ENCODE measurements around the gene AXL.
A peak's percentile ranks its signal among the peaks of the same experiment; 100 is the strongest.
"Not testable (repeated sequence)": the region's sequence is repeated elsewhere in the genome, so short reads cannot be mapped to it uniquely, and the experiment has no call there.

Gene AXL

DNA sequence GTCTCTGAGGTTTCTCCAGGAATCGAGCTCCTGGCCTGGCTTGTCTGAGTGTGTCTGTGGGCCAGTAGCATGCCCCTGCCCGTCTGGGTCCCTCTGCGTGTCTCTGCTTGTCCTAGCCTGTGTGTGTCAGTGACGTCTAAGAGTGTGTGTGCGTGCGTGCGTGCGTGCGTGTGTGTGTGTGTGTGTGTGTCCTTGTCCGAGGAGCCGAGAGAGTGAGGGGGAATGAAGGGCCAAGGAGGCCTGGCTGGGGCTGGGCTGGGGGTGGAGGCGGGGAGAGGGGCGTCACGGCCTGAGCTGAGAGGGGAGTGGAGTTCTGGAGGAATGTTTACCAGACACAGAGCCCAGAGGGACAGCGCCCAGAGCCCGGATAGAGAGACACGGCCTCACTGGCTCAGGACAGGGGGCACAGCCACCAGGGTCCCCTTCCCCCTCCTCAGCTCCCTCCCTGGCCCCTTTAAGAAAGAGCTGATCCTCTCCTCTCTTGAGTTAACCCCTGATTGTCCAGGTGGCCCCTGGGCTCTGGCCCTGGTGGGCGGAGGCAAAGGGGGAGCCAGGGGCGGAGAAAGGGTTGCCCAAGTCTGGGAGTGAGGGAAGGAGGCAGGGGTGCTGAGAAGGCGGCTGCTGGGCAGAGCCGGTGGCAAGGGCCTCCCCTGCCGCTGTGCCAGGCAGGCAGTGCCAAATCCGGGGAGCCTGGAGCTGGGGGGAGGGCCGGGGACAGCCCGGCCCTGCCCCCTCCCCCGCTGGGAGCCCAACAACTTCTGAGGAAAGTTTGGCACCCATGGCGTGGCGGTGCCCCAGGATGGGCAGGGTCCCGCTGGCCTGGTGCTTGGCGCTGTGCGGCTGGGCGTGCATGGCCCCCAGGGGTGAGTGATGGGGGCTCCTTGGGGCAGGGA lies at the start of gene AXL:
Gene AXL (plus strand): TSS at position 609 of the 893 bp plus-strand sequence. CDS start 170 bp downstream, at position 779.
- FAIRE-seq = peak; percentile 9

DNA sequence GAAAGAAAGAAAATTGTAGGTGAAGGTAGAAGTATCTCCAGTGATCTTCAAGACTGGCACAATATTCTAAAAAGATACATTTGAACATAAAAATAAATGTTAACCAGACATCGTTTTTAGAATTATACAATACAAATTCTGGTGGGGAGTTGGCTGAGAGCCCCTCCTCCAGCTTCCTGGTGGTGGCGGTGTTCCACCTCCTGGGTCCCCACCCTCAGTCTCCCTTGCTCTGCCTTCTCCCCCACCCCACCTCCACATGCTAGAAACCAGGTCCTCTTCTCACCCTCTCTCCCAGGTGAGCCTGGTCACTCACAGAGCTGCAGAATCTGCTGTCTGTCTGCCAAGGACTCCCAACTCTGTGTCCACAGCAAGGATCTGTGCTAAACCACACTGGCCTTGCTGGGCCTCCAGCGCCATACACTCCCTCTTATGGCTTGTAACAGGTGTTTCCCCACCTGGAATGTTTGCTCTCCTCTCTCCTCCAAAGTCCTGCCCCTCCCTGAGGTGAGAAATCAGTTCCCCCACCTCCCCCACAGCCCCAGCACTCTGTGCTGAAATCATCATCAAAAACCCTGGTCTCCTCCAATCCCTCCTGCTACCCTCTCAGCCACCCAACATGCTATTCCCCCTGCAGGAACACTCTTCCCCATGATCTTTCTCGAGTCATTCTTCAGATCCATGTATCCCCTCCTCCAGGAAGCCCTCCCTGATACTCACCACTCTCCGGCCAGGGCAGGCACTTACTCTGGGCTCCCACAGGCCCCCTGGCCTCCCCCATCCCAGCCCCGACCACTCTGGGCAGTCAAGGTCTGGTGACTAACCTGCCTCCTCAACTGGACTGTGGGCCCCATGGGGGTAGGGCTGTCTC lies 46.5 kb upstream of the AXL start:
- no peak for FAIRE-seq

DNA sequence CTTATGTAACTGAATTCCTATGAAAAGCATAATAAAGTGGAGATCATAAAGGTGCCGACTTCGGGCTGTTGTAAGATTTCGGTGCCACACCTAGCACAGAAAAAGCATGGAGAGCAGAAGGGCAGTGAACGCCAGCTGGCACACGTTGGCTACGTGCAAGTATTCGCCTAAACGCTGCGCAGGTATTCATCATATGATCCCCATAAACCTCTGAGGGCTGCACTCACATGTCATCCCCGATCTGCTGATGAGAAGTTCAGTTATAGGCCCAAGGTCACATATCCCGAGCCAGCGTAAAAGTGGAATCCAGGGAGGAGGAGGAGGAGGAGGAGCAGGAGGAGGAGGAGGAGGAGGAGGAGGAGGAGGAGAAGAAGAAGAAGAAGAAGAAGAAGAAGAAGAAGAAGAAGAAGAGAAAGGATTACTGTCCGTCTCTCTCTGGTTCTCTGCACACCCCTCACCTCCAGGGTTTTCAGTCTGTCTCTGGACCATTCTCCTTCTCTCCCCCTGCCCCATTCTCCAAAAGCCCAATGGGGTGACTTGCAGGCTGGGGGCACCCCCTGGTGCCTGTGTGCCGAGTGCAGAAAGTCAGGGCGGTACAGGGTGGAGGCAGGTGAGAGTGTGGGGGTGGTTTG lies 44.6 kb upstream of the AXL start:
- no peak for FAIRE-seq

DNA sequence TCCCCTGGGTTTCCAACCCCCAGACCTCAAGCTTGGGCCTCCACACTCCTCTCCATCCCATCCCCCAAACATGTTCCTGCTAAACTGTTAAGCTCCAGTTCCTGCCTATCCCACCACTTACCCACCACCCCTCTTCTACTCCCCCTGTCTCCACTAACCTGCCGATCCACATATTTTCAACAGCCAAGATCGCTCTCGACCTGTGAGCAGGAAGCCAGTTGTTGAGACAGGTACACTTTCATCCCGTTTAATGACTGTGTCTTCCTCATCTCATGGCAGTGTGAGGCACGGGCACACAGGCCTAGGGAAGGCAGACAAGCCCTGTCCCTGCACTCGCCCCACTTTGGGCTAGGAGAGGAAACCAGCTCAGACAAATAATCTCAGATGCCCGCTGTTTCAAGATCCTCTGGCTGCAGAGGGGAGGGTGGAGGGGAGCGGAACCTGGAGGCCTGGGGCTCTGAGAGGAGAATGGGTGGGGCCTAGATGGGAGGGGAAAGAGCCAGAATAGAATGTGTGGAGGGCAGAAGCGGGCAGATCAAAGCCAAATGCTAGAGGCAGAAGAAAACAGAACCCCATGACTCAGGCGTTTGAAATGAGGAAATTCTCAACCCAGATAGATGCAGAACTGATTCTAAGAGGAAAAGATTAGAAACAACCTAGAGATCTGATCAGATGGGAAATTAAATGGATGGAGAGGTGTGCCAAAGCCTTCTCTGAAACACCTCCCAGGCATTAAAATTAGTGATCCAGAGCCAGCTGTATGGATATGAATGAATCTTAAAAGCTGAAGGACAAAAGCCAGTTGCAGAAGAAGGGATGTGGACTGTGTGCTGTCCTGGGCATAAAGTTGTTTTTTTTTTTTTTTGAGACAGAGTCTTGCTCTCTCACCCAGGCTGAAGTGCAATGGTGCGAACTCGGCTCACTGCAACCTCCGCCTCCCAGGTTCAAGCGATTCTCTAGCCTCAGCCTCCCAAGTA lies 42.9 kb upstream of the AXL start:
- FAIRE-seq = no peak

DNA sequence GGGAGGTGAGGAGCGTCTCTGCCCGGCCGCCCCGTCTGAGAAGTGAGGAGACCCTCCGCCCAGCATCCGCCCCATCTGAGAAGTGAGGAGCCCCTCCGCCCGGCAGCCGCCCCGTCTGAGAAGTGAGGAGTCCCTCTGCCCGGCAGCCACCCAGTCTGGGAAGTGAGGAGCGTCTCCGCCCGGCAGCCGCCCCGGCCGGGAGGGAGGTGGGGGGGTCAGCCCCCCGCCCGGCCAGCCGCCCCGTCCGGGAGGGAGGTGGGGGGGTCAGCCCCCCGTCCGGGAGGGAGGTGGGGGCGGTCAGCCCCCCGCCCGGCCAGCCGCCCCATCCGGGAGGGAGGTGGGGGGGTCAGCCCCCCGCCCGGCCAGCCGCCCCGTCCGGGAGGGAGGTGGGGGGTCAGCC lies 38.9 kb upstream of the AXL start:
- FAIRE-seq = not testable (repeated sequence)

DNA sequence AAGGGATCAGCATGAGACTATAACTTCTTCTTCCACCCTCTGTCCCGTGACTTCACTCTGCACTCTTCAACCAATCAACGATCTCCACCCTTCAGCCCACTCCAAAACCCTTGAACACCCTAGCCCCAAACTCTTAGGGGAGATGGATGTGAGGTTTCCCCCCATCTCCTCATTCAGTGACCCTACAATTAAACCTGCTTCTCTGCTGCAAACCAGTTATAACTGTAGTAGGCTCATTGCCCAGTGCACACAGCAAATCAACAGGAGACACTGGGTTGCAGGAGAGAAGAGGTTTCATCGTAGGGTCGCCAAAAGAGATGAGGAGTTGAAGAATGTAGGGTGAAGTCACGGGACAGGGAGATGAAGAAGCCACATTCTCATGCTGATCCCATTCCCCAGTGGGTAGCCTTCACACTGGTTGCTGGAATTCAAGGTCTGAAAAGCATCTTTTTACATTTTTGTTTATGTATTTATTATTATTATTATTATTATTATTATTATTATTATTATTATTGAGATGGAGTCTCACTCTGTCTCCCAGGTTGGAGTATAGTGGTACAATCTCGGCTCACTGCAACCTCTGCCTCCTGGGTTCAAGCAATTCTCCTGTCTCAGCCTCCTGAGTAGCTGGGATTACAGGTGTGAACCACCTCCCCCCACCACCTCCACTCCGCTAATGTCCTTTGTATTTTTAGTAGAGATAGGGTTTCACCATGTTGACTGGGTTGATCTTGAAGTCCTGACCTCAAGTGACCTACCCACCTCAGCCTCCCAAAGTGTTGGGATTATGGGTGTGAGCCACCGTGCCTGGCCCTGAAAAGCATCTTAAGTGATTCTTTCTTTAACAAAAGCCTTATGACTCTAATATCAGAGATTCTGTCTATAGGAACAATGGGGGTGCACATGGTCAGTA lies 31.8 kb upstream of the AXL start:
- FAIRE-seq = no peak

DNA sequence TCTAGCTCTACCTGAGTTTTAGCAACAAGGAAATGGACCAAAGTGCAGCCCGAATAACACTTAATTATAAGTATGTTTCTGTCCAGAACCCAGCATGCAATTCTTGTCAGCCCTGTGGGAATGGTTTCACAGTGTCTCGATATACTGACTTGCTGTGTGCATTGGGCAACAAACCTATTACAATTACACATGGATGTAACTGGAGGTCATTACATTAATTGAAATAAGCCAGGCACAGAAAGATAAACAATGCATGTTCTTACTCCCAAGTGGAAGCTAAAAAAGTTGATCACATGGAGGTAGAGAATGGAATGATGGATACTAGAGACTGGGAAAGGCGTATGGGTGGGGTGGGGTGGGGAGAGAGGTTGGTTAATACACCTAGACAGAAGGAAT lies 31.1 kb upstream of the AXL start:
- no peak for FAIRE-seq

DNA sequence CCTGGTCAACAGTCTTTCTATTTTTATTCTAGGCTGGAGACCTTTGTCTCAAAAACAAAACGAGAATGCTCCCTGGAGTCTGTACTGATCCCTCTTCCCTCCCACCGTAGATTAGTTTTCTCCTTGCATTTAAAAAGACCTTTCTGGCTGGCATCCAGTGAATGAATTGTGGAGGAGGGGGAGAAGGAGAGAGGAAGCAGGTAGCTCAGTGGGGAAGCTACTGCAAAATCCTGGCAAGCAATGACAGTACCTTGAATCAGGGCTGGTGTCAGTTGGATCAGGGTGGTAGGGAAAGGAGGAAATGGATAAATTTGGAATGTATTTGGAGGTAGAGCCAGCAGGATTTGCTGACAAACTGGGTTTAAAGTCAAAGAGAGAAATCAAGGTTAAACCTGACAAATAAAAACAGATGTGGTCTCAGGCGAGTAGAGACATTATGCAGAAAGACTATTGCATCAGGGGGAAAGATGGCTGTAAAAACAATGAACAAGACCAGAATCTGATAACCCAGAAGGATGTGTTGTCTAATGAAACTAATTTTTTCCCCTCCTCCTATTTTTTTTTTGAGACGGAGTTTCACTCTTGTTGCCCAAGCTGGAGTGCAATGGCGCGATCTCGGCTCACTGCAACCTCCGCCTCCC lies 29.5 kb upstream of the AXL start:
- no peak for FAIRE-seq

DNA sequence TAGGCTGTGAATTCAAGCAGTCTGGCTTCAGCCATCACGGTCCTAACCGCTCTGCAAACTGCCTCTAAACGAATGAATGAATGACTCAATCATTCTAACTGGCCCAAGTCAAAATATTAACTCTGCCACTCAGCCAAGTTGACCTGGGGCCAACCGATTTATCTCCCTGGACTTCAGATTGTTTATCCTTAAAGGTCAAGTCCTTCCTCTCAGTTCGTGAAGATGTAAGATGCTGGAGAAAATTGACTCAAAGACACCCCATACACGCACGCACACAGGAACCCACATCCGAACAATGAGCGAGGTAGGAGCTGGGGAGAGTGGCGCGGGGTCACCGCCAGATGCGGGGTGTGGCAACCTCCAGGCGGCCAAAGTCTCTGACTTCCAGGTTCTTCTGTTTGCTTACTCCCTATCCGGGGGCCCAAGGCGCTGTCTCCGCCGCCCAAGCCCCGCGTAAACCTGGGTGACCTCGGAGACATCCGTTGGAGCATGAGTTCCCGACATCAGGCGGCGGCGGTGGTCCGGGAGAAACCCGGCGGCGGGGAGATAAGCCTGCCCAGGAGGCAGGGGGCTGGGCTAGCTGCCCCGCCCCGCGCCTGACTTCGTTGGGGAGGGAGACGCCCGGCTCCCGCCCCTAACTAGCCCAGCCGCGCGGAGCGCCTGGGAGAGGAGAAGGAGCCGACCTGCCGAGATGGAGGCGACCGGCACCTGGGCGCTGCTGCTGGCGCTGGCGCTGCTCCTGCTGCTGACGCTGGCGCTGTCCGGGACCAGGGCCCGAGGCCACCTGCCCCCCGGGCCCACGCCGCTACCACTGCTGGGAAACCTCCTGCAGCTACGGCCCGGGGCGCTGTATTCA lies 26.2 kb upstream of the AXL start, which contains the start of gene CYP2S1:
Gene CYP2S1 (plus strand): TSS at position 646 of the 856 bp plus-strand sequence. CDS start 46 bp downstream, at position 692.
- no peak for FAIRE-seq

DNA sequence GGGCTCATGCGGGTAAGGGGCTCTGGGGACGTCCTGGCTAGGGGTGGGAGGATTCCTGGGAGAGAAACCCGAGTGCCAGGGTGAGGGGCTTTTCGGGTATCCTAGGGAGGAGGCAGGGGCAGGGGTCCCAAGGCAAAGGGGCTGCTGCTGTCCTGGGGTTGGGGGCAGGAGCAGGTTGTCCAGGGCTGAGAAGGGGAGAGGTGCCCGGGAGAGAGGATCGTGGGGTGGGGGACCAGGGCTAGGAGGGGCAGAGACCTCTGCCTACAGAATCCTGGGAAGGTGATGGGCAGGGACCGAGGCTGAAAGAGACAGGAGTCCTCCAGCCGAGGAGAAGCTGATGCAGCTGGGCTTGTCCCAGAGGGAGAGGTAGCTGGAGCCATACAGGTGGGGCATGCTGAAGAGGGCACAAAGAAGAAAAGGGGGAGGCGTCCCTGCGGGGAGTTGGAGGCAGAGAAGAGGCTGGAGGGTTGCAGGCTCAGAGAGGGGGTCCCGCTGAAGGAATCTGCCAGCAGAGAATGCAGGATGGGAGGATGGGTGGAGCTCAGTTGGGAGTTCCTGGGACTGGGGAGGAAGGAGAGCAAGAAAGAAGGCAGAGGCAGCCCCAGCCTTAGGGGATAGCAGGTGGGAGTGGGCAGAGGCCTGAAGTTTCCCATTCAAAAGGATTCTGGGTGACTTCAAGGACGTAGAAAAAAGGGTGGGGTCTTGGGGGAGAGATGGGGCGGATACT lies 25.4 kb upstream of the AXL start:
- FAIRE-seq = no peak

DNA sequence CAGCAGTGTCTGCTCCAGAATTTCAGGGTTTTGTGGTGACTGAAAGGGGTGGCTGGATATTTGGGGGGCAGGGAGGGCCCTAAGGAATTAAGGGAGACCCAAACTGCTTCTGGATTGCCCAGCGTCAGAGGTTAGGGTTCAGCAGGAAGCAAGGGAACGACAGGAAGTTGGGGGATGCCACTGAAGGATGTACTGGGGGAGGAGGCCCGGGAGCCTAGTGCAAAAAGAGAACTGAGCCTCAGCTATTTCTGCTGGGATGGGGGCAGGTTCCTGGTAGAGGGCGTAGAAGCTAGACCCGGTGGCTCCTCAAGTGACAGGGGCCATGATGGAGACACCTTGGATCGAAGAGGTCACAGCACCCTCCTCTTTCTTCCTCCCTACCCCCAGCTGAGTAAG lies 24.9 kb upstream of the AXL start:
- FAIRE-seq = no peak

DNA sequence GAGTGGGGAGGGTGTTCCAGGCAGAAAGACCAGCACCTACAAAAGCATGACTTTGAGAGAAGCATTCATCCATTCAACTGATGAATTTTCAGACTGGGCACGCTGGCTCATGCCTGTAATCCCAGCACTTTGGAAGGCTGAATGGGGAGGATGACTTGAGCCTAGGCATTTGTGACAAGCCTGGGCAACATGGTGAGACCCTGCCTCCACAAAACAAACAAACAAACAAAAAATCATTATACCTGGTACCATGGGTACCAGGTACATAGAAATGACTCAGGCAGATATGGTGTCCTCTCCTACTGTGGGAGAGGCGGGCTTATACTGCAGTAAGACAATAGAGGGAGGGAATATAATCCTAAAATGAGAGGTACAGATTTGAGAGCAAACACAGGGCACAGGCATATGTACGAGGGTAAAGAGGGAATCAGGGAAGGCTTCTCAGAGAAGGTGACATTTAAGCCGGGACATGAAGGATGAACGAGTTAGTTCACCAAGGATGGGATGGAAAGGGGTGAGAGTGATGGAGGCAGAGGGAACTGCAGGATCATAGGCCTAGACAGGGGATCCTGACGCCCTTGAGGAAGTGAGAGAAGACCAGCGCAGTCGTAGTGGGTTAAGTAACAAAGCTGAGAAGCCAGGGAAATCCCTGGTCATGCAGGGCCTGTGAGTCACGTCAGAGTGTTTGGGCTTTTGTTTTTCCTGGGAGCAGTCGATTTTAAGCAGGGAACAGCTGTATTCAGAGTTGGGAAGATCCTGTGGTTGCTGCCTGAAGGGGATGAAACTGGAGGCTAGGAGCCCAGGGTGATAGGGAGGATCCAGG lies 23.1 kb upstream of the AXL start:
- no peak for FAIRE-seq

DNA sequence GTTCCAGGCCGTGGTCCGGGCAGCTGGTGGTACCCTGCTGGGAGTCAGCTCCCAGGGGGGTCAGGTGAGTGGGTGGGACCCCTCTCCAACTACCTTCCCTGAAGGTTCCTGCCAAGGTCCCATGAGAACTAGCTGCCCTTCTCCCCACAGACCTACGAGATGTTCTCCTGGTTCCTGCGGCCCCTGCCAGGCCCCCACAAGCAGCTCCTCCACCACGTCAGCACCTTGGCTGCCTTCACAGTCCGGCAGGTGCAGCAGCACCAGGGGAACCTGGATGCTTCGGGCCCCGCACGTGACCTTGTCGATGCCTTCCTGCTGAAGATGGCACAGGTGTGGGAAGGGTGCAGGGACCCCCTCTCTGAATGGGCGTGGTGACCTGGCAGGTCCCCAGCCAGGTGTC lies 20.5 kb upstream of the AXL start:
- FAIRE-seq = no peak

DNA sequence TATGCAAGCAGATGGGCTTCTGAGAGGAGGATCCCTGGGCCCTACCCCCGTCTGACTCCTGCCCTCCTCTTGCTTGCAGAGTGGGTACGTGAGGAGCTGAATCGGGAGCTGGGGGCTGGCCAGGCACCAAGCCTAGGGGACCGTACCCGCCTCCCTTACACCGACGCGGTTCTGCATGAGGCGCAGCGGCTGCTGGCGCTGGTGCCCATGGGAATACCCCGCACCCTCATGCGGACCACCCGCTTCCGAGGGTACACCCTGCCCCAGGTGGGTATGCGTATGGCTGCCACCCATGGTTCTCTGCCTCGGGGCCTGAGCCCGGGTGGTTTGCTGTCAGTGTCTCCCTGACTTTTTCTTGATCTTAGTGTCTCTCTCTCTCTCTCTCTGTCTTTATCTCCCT lies 15.7 kb upstream of the AXL start:
- FAIRE-seq = no peak

DNA sequence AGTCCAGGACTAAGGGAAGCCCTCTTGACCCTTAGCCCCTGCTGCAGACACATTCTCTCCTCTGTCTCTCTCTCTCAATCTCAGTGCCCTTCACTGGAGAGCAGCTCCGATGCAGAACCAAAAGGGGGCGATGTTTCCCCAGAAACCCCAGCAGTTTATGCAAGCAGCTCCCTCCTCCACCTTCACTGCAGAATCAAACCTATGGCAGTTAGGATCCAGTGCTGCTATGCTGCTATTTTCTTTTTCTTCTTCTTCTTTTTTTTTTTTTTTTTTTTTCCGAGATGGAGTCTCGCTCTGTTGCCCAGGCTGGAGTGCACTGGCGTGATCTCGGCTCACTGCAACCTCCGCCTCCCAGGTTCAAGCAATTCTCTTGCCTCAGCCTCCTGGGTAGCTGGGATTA lies 14.7 kb upstream of the AXL start:
- FAIRE-seq = peak; percentile 41

DNA sequence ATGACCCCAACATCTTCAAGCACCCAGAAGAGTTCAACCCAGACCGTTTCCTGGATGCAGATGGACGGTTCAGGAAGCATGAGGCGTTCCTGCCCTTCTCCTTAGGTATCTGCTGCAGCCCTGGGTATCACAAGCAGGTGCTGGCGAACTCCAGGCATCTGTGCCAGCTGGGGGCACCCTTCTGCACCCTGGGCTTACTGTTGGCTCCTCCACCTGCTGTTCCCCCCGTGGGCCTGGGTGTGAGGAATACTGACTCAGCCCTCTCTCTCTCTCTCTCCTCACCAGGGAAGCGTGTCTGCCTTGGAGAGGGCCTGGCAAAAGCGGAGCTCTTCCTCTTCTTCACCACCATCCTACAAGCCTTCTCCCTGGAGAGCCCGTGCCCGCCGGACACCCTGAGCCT lies 13.0 kb upstream of the AXL start:
- no peak for FAIRE-seq

DNA sequence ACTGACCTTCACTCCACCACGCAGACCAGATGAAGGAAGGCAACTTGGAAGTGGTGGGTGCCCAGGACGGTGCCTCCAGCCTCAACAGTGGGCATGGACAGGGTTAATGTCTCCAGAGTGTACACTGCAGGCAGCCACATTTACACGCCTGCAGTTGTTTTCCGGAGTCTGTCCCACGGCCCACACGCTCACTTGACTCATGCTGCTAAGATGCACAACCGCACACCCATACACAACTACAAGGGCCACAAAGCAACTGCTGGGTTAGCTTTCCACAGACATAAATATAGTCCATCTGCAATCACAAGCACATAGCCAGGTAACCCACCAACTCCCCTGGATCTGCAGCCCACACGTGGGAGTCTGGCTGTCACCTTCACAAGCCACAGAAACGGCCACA lies 12.6 kb upstream of the AXL start:
- no peak for FAIRE-seq
